ENCODE data around the gene STARD8. TPM values are rescaled to one million over a fixed set of nuclear protein-coding genes. Genes with fewer than 3 reads are reported as not detected.

The STARD8 gene
- total RNA-seq, 1 donor from 2014 or later, result 14.0 TPM

GRCh38 chrX:68703846-68704245, 56.4 kb downstream of the STARD8 start:
- Histone ChIP-seq H3K4me1 (no peaks in the 10 kb centered on the region), H3K27me3 (no peaks in the 10 kb centered on the region), H3K27ac (no peak overlapping the region), H3K36me3 (no peaks in the 10 kb centered on the region), H3K9me3 (no peaks in the 10 kb centered on the region), H3K4me3 (no peak overlapping the region)
- no peak for DNase-seq (ENCODE audit: extremely low spot score in 2 of 2)
- TF ChIP-seq POLR2AphosphoS5 (IDR thresholded peaks at IDR 0.05; ENCODE audit: insufficient read depth in 1 of 2, low read depth in 1 of 2), result no peak
- TF ChIP-seq POLR2A (IDR thresholded peaks at IDR 0.05), result no peak
- no peak for TF ChIP-seq CTCF (IDR thresholded peaks at IDR 0.05)
- intact Hi-C loops (cut with DNase I), result no loop called here

DNA sequence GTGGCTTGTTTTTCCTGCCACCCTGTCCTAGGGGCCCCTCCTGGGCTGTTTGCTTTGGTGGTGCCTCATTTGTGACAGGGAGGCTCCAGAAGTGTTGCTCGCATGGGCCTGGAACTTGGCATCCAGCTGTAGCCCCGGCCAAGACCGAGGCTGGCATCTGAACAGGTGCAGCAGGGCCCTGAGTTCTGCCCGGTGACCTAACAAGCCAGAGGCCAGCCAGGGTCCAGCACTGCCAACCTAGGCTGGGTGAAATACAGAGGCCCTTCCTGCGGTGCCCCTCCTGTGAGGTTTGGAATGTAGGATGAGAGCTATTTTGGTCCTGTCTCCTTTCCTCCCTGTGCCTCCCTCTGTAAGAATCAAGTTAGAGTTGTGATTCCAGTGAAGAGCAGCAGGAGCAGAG, 58.5 kb downstream of the STARD8 start:
- no peak for DNase-seq (ENCODE audit: extremely low spot score in 2 of 2)
- Histone ChIP-seq H3K9me3 (no peaks in the 10 kb centered on the region), H3K36me3 (no peaks in the 10 kb centered on the region), H3K27ac (no peak overlapping the region), H3K4me1 (no peaks in the 10 kb centered on the region), H3K27me3 (no peaks in the 10 kb centered on the region), H3K4me3 (no peak overlapping the region)
- TF ChIP-seq POLR2AphosphoS5 (IDR thresholded peaks at IDR 0.05; ENCODE audit: insufficient read depth in 1 of 2, low read depth in 1 of 2) (no peak), CTCF (IDR thresholded peaks at IDR 0.05) (no peak), POLR2A (IDR thresholded peaks at IDR 0.05) (no peak)
- intact Hi-C loops (cut with DNase I), result no loop called here

DNA sequence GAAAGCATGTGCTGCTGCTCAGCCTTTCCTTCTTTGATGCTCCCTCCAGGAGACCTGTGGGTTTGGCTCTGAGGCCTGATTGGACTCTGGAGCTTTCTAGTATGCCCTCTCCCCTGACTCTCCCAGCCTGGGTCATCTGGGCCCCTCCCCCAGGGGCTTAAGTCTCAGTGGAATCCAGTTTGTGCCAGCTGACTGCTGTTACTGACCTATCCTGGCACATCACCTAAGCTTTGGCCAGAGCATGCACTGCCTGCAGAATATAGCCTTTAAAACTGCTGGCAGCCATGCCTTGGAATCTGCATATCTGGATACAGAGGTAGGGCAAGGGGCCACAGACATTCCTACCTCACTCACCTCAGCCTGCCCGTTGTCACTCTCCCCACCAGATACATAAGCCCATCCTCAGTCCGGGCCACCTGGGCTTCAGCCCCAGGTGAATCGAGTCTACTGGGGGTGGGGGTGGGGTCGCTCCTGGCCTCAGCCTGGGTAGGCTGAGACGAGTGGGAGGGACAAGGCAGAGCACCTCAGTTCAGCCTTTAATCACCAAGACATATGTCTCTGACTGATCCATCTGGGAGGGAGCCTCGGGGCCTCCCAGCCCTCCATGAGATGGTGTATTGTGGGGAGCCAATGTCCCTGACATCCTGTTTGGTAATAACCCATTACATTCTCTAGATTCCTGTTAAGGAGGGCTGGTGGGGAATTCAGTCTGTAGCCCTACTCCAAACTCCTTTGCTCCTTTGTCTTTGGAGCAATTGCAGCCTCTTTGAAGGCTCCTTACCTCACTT, 61.2 kb downstream of the STARD8 start:
- Histone ChIP-seq H3K36me3 (no peaks in the 10 kb centered on the region), H3K4me1 (no peaks in the 10 kb centered on the region), H3K9me3 (no peaks in the 10 kb centered on the region), H3K27ac (no peak overlapping the region), H3K27me3 (no peaks in the 10 kb centered on the region), H3K4me3 (no peak overlapping the region)
- intact Hi-C loops (cut with DNase I), result no loop called here
- no peak for TF ChIP-seq POLR2AphosphoS5 (IDR thresholded peaks at IDR 0.05; ENCODE audit: insufficient read depth in 1 of 2, low read depth in 1 of 2)
- TF ChIP-seq POLR2A (IDR thresholded peaks at IDR 0.05), result no peak
- no peak for TF ChIP-seq CTCF (IDR thresholded peaks at IDR 0.05)
- no peak for DNase-seq (ENCODE audit: extremely low spot score in 2 of 2)

DNA sequence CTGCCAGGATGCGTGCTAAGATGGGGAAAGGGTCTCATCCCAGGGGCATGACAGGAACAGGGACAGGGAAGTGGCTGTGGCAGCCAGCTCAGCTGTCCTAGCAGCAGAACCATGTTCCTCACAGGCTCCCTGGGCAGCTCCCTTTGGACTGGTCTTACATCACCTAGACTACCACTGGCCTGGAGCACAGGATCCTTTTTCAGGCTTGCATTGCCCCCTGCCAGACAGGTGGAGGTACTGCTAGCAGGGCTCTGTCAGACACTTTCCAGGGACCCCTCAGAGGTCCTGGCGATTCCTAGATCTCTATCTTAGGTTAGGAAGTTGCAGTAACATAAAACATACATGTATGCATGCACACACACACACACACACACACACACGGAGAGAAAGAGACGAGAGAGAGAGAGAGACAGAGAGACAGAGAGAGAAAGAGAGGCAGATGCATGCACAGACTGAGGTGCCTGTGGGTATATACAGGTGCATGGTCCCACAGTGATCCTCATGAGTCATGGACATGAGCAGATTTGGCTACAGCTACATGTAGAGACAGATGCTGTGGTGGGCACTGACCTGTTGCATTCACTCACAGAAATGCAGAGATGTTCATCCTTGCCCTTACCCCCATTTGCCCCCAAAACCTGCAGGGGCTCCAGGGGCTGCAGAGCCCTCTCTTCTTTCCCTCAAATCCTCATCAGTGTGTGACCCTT, 63.6 kb downstream of the STARD8 start:
- H3K36me3 ChIP-seq, result no peaks in the 10 kb centered on the region
- no peak for TF ChIP-seq POLR2AphosphoS5 (IDR thresholded peaks at IDR 0.05; ENCODE audit: insufficient read depth in 1 of 2, low read depth in 1 of 2)
- peak in 1 of 3 experiments; percentile 47 for TF ChIP-seq CTCF (IDR thresholded peaks at IDR 0.05)
- H3K9me3 ChIP-seq, result no peaks in the 10 kb centered on the region
- H3K27me3 ChIP-seq, result no peaks in the 10 kb centered on the region
- DNase-seq (ENCODE audit: extremely low spot score in 2 of 2), result no peak
- no peak overlapping the region for H3K27ac ChIP-seq
- intact Hi-C loops (cut with DNase I), result loop anchor here (10.0 kb wide), 1 partner anchor 196 kb away; no protein-coding TSS in a partner anchor
- H3K4me1 ChIP-seq, result no peaks in the 10 kb centered on the region
- no peak overlapping the region for H3K4me3 ChIP-seq

GRCh38 chrX:68711845-68712244, 64.4 kb downstream of the STARD8 start:
- Histone ChIP-seq H3K4me1 (no peaks in the 10 kb centered on the region), H3K4me3 (no peak overlapping the region), H3K27ac (no peak overlapping the region), H3K9me3 (no peaks in the 10 kb centered on the region), H3K36me3 (no peaks in the 10 kb centered on the region), H3K27me3 (no peaks in the 10 kb centered on the region)
- intact Hi-C loops (cut with DNase I), result loop anchor here (10.0 kb wide), 1 partner anchor 197 kb away; no protein-coding TSS in a partner anchor
- no peak for TF ChIP-seq CTCF (IDR thresholded peaks at IDR 0.05)
- TF ChIP-seq POLR2AphosphoS5 (IDR thresholded peaks at IDR 0.05; ENCODE audit: insufficient read depth in 1 of 2, low read depth in 1 of 2), result no peak
- TF ChIP-seq POLR2A (IDR thresholded peaks at IDR 0.05), result no peak
- no peak for DNase-seq (ENCODE audit: extremely low spot score in 2 of 2)

Data from vagina (tissue), 2 donors.